Activated CD8-positive, alpha-beta T cell treated with anti-CD3 and anti-CD28 coated beads, Interleukin-2, amount 10 ng/mL, durations not matched to agents 7 days and 5 days (primary cell): ENCODE measurements around the gene KRTAP12-2. TPM values are rescaled to one million over a fixed set of nuclear protein-coding genes. Genes with fewer than 3 reads are reported as not detected.
"Not testable (repeated sequence)": the region's sequence is repeated elsewhere in the genome, so short reads cannot be mapped to it uniquely, and the experiment has no call there.

Experiments used
- ATAC-seq: fragments of 150-1000 bp; cut with Tn5 transposase; one replicate; pipeline ENCODE4 v1.10.0; 2021; ENCODE audit warnings: moderate library complexity
- CTCF ChIA-PET: fragments of 350-600 bp; sonication (Branson Sonifier 250); formaldehyde crosslinking; loops from one replicate; lab custom pipeline; 2021; ENCODE audit warnings: antibody characterized with exemption; lab: Charles Lee
- POLR2A ChIA-PET: fragments of 350-600 bp; sonication (Branson Sonifier 250); formaldehyde crosslinking; loops from one replicate; lab custom pipeline; 2021; ENCODE audit warnings: antibody characterized with exemption; lab: Charles Lee
- DNase-seq: peaks from one replicate; pipeline ENCODE4 v3.0.0-alpha.2; 2020
- H3K27ac Mint-ChIP-seq: one replicate; pipeline ENCODE4 v1.8.0; 2021; ENCODE audit warnings: mild to moderate bottlenecking, mixed read lengths
- H3K27me3 Mint-ChIP-seq: one replicate; pipeline ENCODE4 v1.8.0; 2021; ENCODE audit warnings: low read depth, mixed read lengths
- H3K36me3 Mint-ChIP-seq: one replicate; pipeline ENCODE4 v1.8.0; 2021; ENCODE audit warnings: low read depth, mixed read lengths
- H3K4me1 Mint-ChIP-seq: one replicate; pipeline ENCODE4 v1.8.0; 2021; ENCODE audit warnings: low read depth, mixed read lengths
- H3K4me3 Mint-ChIP-seq: one replicate; pipeline ENCODE4 v1.8.0; 2021; ENCODE audit warnings: mild to moderate bottlenecking, mixed read lengths
- H3K9me3 Mint-ChIP-seq: one replicate; pipeline ENCODE4 v1.8.0; 2022; ENCODE audit warnings: mixed read lengths; ENCODE audit not compliant: insufficient read depth
- total RNA-seq, 2 experiments: library from RNA; stranded (reverse); gene quantifications; one replicate each; pipeline ENCODE4 v1.2.3, GENCODE V29; 2021

KRTAP12-2 gene
- total RNA-seq, 2 experiments from 2014 or later = not detected

- no peak for DNase-seq
- Mint-ChIP-seq H3K9me3 (peaks cover 10% of the 10 kb centered on the region), H3K4me3 (no peak overlapping the region), H3K36me3 (peaks cover 4% of the 10 kb centered on the region), H3K27me3 (peaks cover 16% of the 10 kb centered on the region), H3K27ac (no peak overlapping the region), H3K4me1 (peaks cover 9% of the 10 kb centered on the region)
- ChIA-PET CTCF (no interaction called here), POLR2A (no interaction called here)
- ATAC-seq = no peak
These were observed 20.9 kb upstream of the KRTAP12-2 start for GRCh38 chr21:44687671-44688070.

GRCh38 chr21:44686843-44687561 lies 20.3 kb upstream of the KRTAP12-2 start:
- Mint-ChIP-seq H3K27ac (no peak overlapping the region), H3K4me1 (peaks cover 9% of the 10 kb centered on the region), H3K27me3 (peaks cover 14% of the 10 kb centered on the region), H3K36me3 (no peaks in the 10 kb centered on the region), H3K4me3 (no peak overlapping the region), H3K9me3 (peaks cover 4% of the 10 kb centered on the region)
- ChIA-PET POLR2A (no interaction called here), CTCF (no interaction called here)
- ATAC-seq = no peak
- DNase-seq = no peak

GRCh38 chr21:44686000-44686781 lies 19.5 kb upstream of the KRTAP12-2 start:
- no peak overlapping the region for H3K4me3 Mint-ChIP-seq
- CTCF ChIA-PET = no interaction called here
- no peaks in the 10 kb centered on the region for H3K36me3 Mint-ChIP-seq
- peaks cover 8% of the 10 kb centered on the region for H3K27me3 Mint-ChIP-seq
- ATAC-seq (no peak), DNase-seq (peak; percentile 17)
- H3K4me1 Mint-ChIP-seq = peaks cover 9% of the 10 kb centered on the region
- POLR2A ChIA-PET = no interaction called here
- no peak overlapping the region for H3K27ac Mint-ChIP-seq
- no peaks in the 10 kb centered on the region for H3K9me3 Mint-ChIP-seq

GRCh38 chr21:44685050-44685449 lies 18.3 kb upstream of the KRTAP12-2 start:
- ATAC-seq, CTCF ChIA-PET, H3K36me3 Mint-ChIP-seq, H3K4me3 Mint-ChIP-seq, H3K27me3 Mint-ChIP-seq, POLR2A ChIA-PET, H3K4me1 Mint-ChIP-seq, H3K9me3 Mint-ChIP-seq, H3K27ac Mint-ChIP-seq: not testable (repeated sequence)
- peak; percentile 18 for DNase-seq

GRCh38 chr21:44684483-44684882 lies 17.8 kb upstream of the KRTAP12-2 start:
- peaks cover 10% of the 10 kb centered on the region for H3K27me3 Mint-ChIP-seq
- peaks cover 9% of the 10 kb centered on the region for H3K4me1 Mint-ChIP-seq
- no peaks in the 10 kb centered on the region for H3K9me3 Mint-ChIP-seq
- ChIA-PET POLR2A (no interaction called here), CTCF (no interaction called here)
- H3K36me3 Mint-ChIP-seq = no peaks in the 10 kb centered on the region
- H3K4me3 Mint-ChIP-seq = no peak overlapping the region
- ATAC-seq = no peak
- H3K27ac Mint-ChIP-seq = no peak overlapping the region
- no peak for DNase-seq

GRCh38 chr21:44684077-44684476 lies 17.4 kb upstream of the KRTAP12-2 start:
- CTCF ChIA-PET = no interaction called here
- no peak overlapping the region for H3K27ac Mint-ChIP-seq

GRCh38 chr21:44682580-44683151 lies 15.9 kb upstream of the KRTAP12-2 start:
- ATAC-seq = no peak
- Mint-ChIP-seq H3K27ac (no peak overlapping the region), H3K36me3 (no peaks in the 10 kb centered on the region), H3K9me3 (no peaks in the 10 kb centered on the region), H3K4me1 (peaks cover 9% of the 10 kb centered on the region), H3K4me3 (no peak overlapping the region), H3K27me3 (peaks cover 11% of the 10 kb centered on the region)
- CTCF ChIA-PET = interaction anchor here (1.0 to 1.1 kb wide), 3 partner anchors 9 to 172 kb away, joined by 3 to 4 read pairs (median 3); no protein-coding TSS in a partner anchor
- DNase-seq = no peak
- POLR2A ChIA-PET = no interaction called here

More at GRCh38 chr21:44684077-44684476, 17.4 kb upstream of the KRTAP12-2 start:
- DNase-seq = no peak
- ATAC-seq = no peak
- POLR2A ChIA-PET = no interaction called here
- Mint-ChIP-seq H3K4me1 (peaks cover 9% of the 10 kb centered on the region), H3K36me3 (no peaks in the 10 kb centered on the region), H3K9me3 (no peaks in the 10 kb centered on the region), H3K27me3 (peaks cover 11% of the 10 kb centered on the region), H3K4me3 (no peak overlapping the region)

- no peaks in the 10 kb centered on the region for H3K36me3 Mint-ChIP-seq
- no peaks in the 10 kb centered on the region for H3K9me3 Mint-ChIP-seq
- DNase-seq (no peak), ATAC-seq (no peak)
- CTCF ChIA-PET = interaction anchor here (1.0 to 1.1 kb wide), 3 partner anchors 8 to 172 kb away, joined by 3 to 4 read pairs (median 3); no protein-coding TSS in a partner anchor
- no peak within 1 kb of the TSS for H3K27ac Mint-ChIP-seq
- H3K27me3 Mint-ChIP-seq = peaks cover 11% of the 10 kb centered on the region
- peaks cover 9% of the 10 kb centered on the region for H3K4me1 Mint-ChIP-seq
- POLR2A ChIA-PET = no interaction called here
- H3K4me3 Mint-ChIP-seq = no peak within 1 kb of the TSS
These were observed 15.3 kb upstream of the KRTAP12-2 start, which contains the start of gene KRTAP12-1 for GRCh38 chr21:44681861-44682579. TSS of gene KRTAP12-1 (minus strand) at chr21:44682163. CDS start at chr21:44682123, 40 bp downstream.

- no peak for DNase-seq
- no peak overlapping the region for H3K4me3 Mint-ChIP-seq
- H3K9me3 Mint-ChIP-seq = no peaks in the 10 kb centered on the region
- peaks cover 3% of the 10 kb centered on the region for H3K4me1 Mint-ChIP-seq
- ChIA-PET POLR2A (no interaction called here), CTCF (interaction anchor here (1.0 kb wide), 1 partner anchor 112 kb away, joined by 3 read pairs; no protein-coding TSS in a partner anchor)
- no peak for ATAC-seq
- no peaks in the 10 kb centered on the region for H3K36me3 Mint-ChIP-seq
- H3K27ac Mint-ChIP-seq = no peak overlapping the region
- H3K27me3 Mint-ChIP-seq = peaks cover 11% of the 10 kb centered on the region
These were observed 14.4 kb upstream of the KRTAP12-2 start for GRCh38 chr21:44681152-44681551.

GRCh38 chr21:44677881-44678280 lies 11.2 kb upstream of the KRTAP12-2 start:
- Mint-ChIP-seq H3K36me3 (no peaks in the 10 kb centered on the region), H3K27me3 (peaks cover 18% of the 10 kb centered on the region), H3K9me3 (peaks cover 4% of the 10 kb centered on the region), H3K4me1 (no peaks in the 10 kb centered on the region), H3K4me3 (no peak overlapping the region), H3K27ac (no peak overlapping the region)
- ATAC-seq (no peak), DNase-seq (no peak)
- POLR2A ChIA-PET = no interaction called here
- CTCF ChIA-PET = interaction anchor here (0.7 kb wide), 1 partner anchor 167 kb away, joined by 3 read pairs; no protein-coding TSS in a partner anchor

- peaks cover 24% of the 10 kb centered on the region for H3K9me3 Mint-ChIP-seq
- no peaks in the 10 kb centered on the region for H3K4me1 Mint-ChIP-seq
- no peak for ATAC-seq
These were observed 5.2 kb upstream of the KRTAP12-2 start for GRCh38 chr21:44671911-44672310.

More at GRCh38 chr21:44671911-44672310, 5.2 kb upstream of the KRTAP12-2 start:
- no peak overlapping the region for H3K27ac Mint-ChIP-seq
- CTCF ChIA-PET = no interaction called here
- no peak overlapping the region for H3K4me3 Mint-ChIP-seq
- peaks cover 3% of the 10 kb centered on the region for H3K36me3 Mint-ChIP-seq
- DNase-seq = no peak
- POLR2A ChIA-PET = no interaction called here
- H3K27me3 Mint-ChIP-seq = peaks cover 10% of the 10 kb centered on the region
